ENCODE results near the gene SOWAHB. TPM values are rescaled to one million over a fixed set of nuclear protein-coding genes. Genes with fewer than 3 reads are reported as not detected.

The SOWAHB gene
- total and polyA plus RNA-seq, 2 of the 8 experiments (the other 6 are each of a cell fraction or from before 2014, with no cell fraction given), result 0.15 to 0.65 TPM

DNA sequence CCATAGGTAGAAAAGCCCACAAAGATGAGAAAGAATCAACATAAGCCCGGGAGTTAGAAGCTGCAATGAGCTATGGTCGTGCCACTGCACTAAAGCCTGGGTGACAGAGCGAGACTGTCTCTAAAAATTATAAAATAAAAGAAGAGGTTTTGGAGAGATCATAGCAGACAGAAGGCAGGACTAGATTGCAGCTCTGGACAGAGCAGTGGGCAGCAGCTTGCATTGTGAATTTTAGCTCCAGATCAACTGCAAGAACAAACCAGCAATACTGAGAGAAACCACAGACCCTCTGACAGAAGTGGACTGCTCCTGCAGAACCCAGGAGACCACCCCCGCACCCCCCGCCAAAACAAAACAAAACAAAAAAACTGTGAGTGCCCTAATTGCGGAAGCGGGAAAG, 30.6 kb downstream of the SOWAHB start:
- Histone ChIP-seq H3K36me3 (ENCODE audit: control insufficient read depth in 2 of 4, insufficient read depth in 4 of 4, low read length in 3 of 4) (no peaks in the 10 kb centered on the region), H3K79me2 (ENCODE audit: control insufficient read depth in 1 of 2, insufficient read depth in 2 of 2, low read length in 2 of 2) (no peaks in the 10 kb centered on the region), H2AK5ac (ENCODE audit: low read depth, low read length) (no peak overlapping the region), H3K9me3 (ENCODE audit: insufficient read depth in 2 of 2, low read depth in 1 of 2, low read length in 1 of 2) (no peaks in the 10 kb centered on the region), H2AFZ (ENCODE audit: low read length) (peak overlapping the region; percentile 92; the same call in 1 of the 2 replicates), H4K91ac (replicated peaks; ENCODE audit: insufficient read length, low read length) (no peak overlapping the region), H3K18ac (ENCODE audit: extremely low read depth, low read length) (peak overlapping the region; percentile 64; the same call in 1 of the 2 replicates), H3K27ac (ENCODE audit: low read depth, low read length) (no peak overlapping the region), H3K4ac (replicated peaks; ENCODE audit: insufficient read length, low read depth, low read length) (no peak overlapping the region), H3K79me1 (ENCODE audit: low read depth, low read length) (no peaks in the 10 kb centered on the region), H2BK5ac (ENCODE audit: low read depth, low read length) (no peak overlapping the region), H3K27me3 (replicated peaks in 1 of 4; ENCODE audit: control insufficient read depth in 3 of 4, extremely low read depth in 1 of 4, insufficient read depth in 3 of 4, low read length in 3 of 4) (no peaks in the 10 kb centered on the region), H2BK120ac (replicated peaks; ENCODE audit: low read depth, low read length) (no peak overlapping the region), H4K8ac (ENCODE audit: extremely low read depth, insufficient read depth, low read length) (no peak overlapping the region), H3K56ac (replicated peaks; ENCODE audit: insufficient read length, low read depth, low read length) (no peak overlapping the region), H2BK20ac (ENCODE audit: low read length) (0 out of 2 replicates have a peak overlapping the region, but pooled peaks have one; percentile 77), H4K20me1 (replicated peaks in 1 of 2; ENCODE audit: control insufficient read depth in 1 of 2, insufficient read depth in 2 of 2, low read length in 2 of 2) (no peaks in the 10 kb centered on the region), H4K5ac (ENCODE audit: insufficient read length, low read depth, low read length) (no peak overlapping the region), H2BK15ac (ENCODE audit: low read length) (no peak overlapping the region), H3K4me1 (replicated peaks in 1 of 4; ENCODE audit: control insufficient read depth in 3 of 4, insufficient read depth in 4 of 4, low read length in 3 of 4) (no peaks in the 10 kb centered on the region; a peak in 2 of 7 replicates), H3K23ac (ENCODE audit: insufficient read length) (no peak overlapping the region), H3K14ac (ENCODE audit: insufficient read length) (no peak overlapping the region), H3K4me3 (ENCODE audit: extremely low read depth in 1 of 4, insufficient read depth in 2 of 4, low read depth in 3 of 4, low read length in 4 of 4) (no peak overlapping the region), H3K4me2 (ENCODE audit: insufficient read depth in 1 of 2, low read depth in 2 of 2, low read length in 2 of 2) (no peak overlapping the region), H3K9ac (replicated peaks in 1 of 4; ENCODE audit: extremely low read depth in 1 of 4, low read depth in 3 of 4, low read length in 3 of 4) (no peak overlapping the region), H3K23me2 (ENCODE audit: low read depth, low read length) (no peaks in the 10 kb centered on the region), H2BK12ac (ENCODE audit: low read depth, low read length) (peak overlapping the region; percentile 54; the same call in 1 of the 2 replicates)
- FAIRE-seq (no peak), DNase-seq (ENCODE audit: low read depth in 1 of 2, low spot score in 2 of 2) (no peak)
- ChIA-PET CTCF (ENCODE audit: partially characterized antibody) (interaction anchor here (0.9 to 1.8 kb wide), 8 partner anchors 11 to 350 kb away, joined by 3 to 6 read pairs (median 4); no protein-coding TSS in a partner anchor), POLR2A (ENCODE audit: partially characterized antibody) (interaction anchor here (1.1 kb wide), 2 partner anchors 80 to 82 kb away, joined by 3 to 4 read pairs; partner anchors contain the start of gene SEPTIN11)
- 88% methylated on average over 7 of the region's 7 CpGs; no CpG with 5 or more reads in 1 of the 2 experiments for WGBS, 2 experiments (ENCODE audit: extremely low coverage in 1 of 2, insufficient coverage in 1 of 2, insufficient read length in 1 of 2, insufficient replicate concordance in 2 of 2, low coverage in 1 of 2, low lambda C conversion rate in 2 of 2, missing lambda C conversion rate in 1 of 2)
- TF ChIP-seq PHF8 (conservative IDR thresholded peaks at IDR 0.05; ENCODE audit: low read depth, low read length) (no peak), CREB1 (IDR thresholded peaks at IDR 0.05) (no peak), JUND (IDR thresholded peaks at IDR 0.05; ENCODE audit: low read length) (no peak), GTF2F1 (IDR thresholded peaks at IDR 0.05; ENCODE audit: borderline replicate concordance, low read depth, low read length) (no peak), POLR2A (IDR thresholded peaks at IDR 0.05; ENCODE audit: control extremely low read depth in 1 of 2, low read depth in 2 of 2, low read length in 2 of 2) (no peak), SP2 (IDR thresholded peaks at IDR 0.05; ENCODE audit: low read length) (no peak), TAF7 (optimal IDR thresholded peaks at IDR 0.05; ENCODE audit: borderline replicate concordance, low read depth, low read length) (no peak), HDAC6 (IDR thresholded peaks at IDR 0.05; ENCODE audit: low read depth, low read length) (no peak), CTCF (IDR thresholded peaks at IDR 0.05; ENCODE audit: control extremely low read depth in 1 of 3, insufficient read depth in 1 of 3, low read depth in 1 of 3, low read length in 3 of 3) (no peak), USF2 (IDR thresholded peaks at IDR 0.05; ENCODE audit: low read length) (no peak), CHD2 (IDR thresholded peaks at IDR 0.05; ENCODE audit: low read length) (no peak)

Data from H1 (cell line).